Measurements from ENCODE around the gene SULT1C2. TPM values are rescaled to one million over a fixed set of nuclear protein-coding genes. Genes with fewer than 3 reads are reported as not detected.

Gene SULT1C2
- total and polyA plus RNA-seq, 10 of the 15 experiments (the other 5 are each of a cell fraction or from before 2014, with no cell fraction given): 0.03 to 0.07 (median 0.04) TPM; not detected in 7

- TF ChIP-seq RFX5 (IDR thresholded peaks at IDR 0.05; ENCODE audit: low read depth, low read length) (no peak), ETV6 (conservative IDR thresholded peaks at IDR 0.05 in 1 of 2, IDR thresholded peaks at IDR 0.05 in 1 of 2; ENCODE audit: borderline replicate concordance in 1 of 2, low read depth in 1 of 2) (no peak), SP1 (IDR thresholded peaks at IDR 0.05; ENCODE audit: low read depth, low read length) (no peak), BRCA1 (IDR thresholded peaks at IDR 0.05; ENCODE audit: low read depth, low read length) (no peak), SIX5 (IDR thresholded peaks at IDR 0.05; ENCODE audit: low read depth, low read length, severe bottlenecking) (no peak), CREB1 (IDR thresholded peaks at IDR 0.05; ENCODE audit: low read depth) (no peak), SMC3 (IDR thresholded peaks at IDR 0.05; ENCODE audit: borderline replicate concordance, low read length) (no peak)
Measured at GRCh38 chr2:108270346-108270745, 18.3 kb upstream of the SULT1C2 start (continued).

DNA sequence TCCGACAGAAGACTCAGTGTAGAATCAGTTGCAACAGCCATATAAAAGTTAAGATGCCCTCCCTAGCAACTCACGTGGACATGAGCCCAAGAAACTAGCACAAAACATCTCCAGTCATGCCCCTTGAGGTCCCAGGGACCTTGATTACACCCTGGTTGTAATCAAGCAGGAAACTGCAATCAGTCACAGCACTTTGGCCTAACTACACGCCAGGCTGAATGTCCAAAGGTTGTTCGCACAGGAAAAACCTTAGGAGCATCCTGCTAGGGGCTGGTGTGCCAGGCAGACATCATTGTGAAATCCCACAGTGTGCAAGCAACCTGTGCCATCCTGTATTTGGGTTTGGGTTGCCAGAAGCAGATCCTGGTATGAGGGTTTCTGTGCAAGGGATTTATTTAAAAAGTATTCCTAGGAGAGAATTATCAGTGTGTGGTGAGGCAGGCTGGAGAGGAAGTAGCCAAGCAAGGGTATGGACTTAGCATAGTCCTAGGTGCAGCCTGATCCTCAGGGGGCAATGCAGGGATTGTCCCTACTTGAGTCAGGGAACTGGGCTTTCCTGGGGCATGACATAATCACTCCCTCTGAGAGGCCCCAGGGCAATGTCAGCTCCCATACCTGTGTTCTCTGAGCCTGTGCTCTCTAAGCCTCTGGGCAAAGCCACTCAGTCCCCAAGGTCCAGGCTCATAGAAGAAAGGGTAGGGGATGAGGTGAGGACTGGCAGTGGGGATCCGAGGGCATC lies 17.8 kb upstream of the SULT1C2 start:
- WGBS (ENCODE audit: insufficient coverage, insufficient replicate concordance, low lambda C conversion rate, missing lambda C conversion rate): 33% methylated on average over 5 of the region's 5 CpGs
- FAIRE-seq: no peak

More for the DNA sequence above, 17.8 kb upstream of the SULT1C2 start:
- ATAC-seq (no peak), DNase-seq (ENCODE audit: low read depth, low spot score) (no peak)
- H3K4me1 ChIP-seq (ENCODE audit: control insufficient read depth, insufficient read depth, low read length): no peaks in the 10 kb centered on the region
- ChIA-PET RAD21 (ENCODE audit: unreplicated experiment) (no interaction called here), CTCF (no interaction called here), SMC1A (ENCODE audit: uncharacterized antibody, unreplicated experiment) (interaction anchor here (1.0 kb wide), 1 partner anchor 16 kb away, joined by 3 read pairs; no protein-coding TSS in a partner anchor), POLR2A (no interaction called here)
- H3K79me2 ChIP-seq (ENCODE audit: control insufficient read depth, insufficient read depth, low read length): no peaks in the 10 kb centered on the region
- H2AFZ ChIP-seq (ENCODE audit: control insufficient read depth, low read depth, low read length): no peak overlapping the region
- no peaks in the 10 kb centered on the region for H3K27me3 ChIP-seq (replicated peaks in 1 of 2; ENCODE audit: control insufficient read depth in 2 of 2, insufficient read depth in 2 of 2, low read length in 1 of 2)
- no peak overlapping the region for H3K9ac ChIP-seq (ENCODE audit: control insufficient read depth, insufficient read depth, low read length)
- no peak overlapping the region for H3K4me2 ChIP-seq (ENCODE audit: control insufficient read depth, insufficient read depth)
- in situ Hi-C loops (cut with MboI): no loop called here
- TF ChIP-seq NR2C2 (IDR thresholded peaks at IDR 0.05; ENCODE audit: borderline replicate concordance, control insufficient read depth, insufficient read length, low read depth) (no peak), GATAD2B (conservative IDR thresholded peaks at IDR 0.05; ENCODE audit: low read depth) (no peak), MEF2B (IDR thresholded peaks at IDR 0.05; ENCODE audit: partially characterized antibody, poor library complexity, severe bottlenecking) (no peak), CBX5 (IDR thresholded peaks at IDR 0.05; ENCODE audit: low read depth) (no peak), TCF3 (IDR thresholded peaks at IDR 0.05; ENCODE audit: borderline replicate concordance, insufficient read depth, low read depth, low read length) (no peak), RB1 (IDR thresholded peaks at IDR 0.05; ENCODE audit: borderline replicate concordance) (no peak), TCF7 (IDR thresholded peaks at IDR 0.05; ENCODE audit: borderline replicate concordance) (no peak), BCL11A (IDR thresholded peaks at IDR 0.05; ENCODE audit: low read depth, low read length) (no peak), MTA2 (IDR thresholded peaks at IDR 0.05; ENCODE audit: low read depth) (no peak), POU2F2 (IDR thresholded peaks at IDR 0.05; ENCODE audit: borderline replicate concordance, low read depth, low read length) (no peak), NFYA (IDR thresholded peaks at IDR 0.05; ENCODE audit: borderline replicate concordance, low read depth, low read length) (no peak), FOS (IDR thresholded peaks at IDR 0.05; ENCODE audit: borderline replicate concordance, extremely low read depth, insufficient read length) (no peak), BCL3 (IDR thresholded peaks at IDR 0.05; ENCODE audit: borderline replicate concordance, insufficient read depth, low read depth, low read length, poor library complexity, severe bottlenecking) (no peak)
- TF ChIP-seq, protein P1, sequence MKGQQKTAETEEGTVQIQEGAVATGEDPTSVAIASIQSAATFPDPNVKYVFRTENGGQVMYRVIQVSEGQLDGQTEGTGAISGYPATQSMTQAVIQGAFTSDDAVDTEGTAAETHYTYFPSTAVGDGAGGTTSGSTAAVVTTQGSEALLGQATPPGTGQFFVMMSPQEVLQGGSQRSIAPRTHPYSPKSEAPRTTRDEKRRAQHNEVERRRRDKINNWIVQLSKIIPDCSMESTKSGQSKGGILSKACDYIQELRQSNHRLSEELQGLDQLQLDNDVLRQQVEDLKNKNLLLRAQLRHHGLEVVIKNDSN (IDR thresholded peaks at IDR 0.05; ENCODE audit: borderline replicate concordance, extremely low read length, insufficient read depth, low read depth, low read length): no peak
- no TSS peak for BruUV-seq (replicated peaks)
- H4K20me1 ChIP-seq (ENCODE audit: control insufficient read depth, insufficient read depth): no peaks in the 10 kb centered on the region
- intact Hi-C loops (cut with micrococcal nuclease; ENCODE audit: unreplicated experiment): no loop called here
- H3K36me3 ChIP-seq (ENCODE audit: control insufficient read depth in 2 of 2, insufficient read depth in 2 of 2, low read length in 1 of 2): no peaks in the 10 kb centered on the region
- no peaks in the 10 kb centered on the region for H3K9me3 ChIP-seq (replicated peaks; ENCODE audit: control insufficient read depth, insufficient read depth, low read length)
- H3K27ac ChIP-seq (ENCODE audit: control insufficient read depth, insufficient read depth): no peak overlapping the region
- no peak overlapping the region for H3K4me3 ChIP-seq
